Activated T-helper 1 cell treated with Interleukin-2 at 50 U/mL for 16 hours (primary cell): ENCODE data around the gene U2AF2.

ENCODE experiments used
- DNase-seq: peaks from one replicate; pipeline ENCODE4 v3.0.0-alpha.2; 2020; ENCODE audit warnings: low read depth

U2AF2 gene

GRCh38 chr19:55690109-55690768 lies 35.4 kb downstream of the U2AF2 start:
- DNase-seq, result no peak

- DNase-seq, result no peak
These were observed 36.1 kb downstream of the U2AF2 start for GRCh38 chr19:55690769-55691545.

DNA sequence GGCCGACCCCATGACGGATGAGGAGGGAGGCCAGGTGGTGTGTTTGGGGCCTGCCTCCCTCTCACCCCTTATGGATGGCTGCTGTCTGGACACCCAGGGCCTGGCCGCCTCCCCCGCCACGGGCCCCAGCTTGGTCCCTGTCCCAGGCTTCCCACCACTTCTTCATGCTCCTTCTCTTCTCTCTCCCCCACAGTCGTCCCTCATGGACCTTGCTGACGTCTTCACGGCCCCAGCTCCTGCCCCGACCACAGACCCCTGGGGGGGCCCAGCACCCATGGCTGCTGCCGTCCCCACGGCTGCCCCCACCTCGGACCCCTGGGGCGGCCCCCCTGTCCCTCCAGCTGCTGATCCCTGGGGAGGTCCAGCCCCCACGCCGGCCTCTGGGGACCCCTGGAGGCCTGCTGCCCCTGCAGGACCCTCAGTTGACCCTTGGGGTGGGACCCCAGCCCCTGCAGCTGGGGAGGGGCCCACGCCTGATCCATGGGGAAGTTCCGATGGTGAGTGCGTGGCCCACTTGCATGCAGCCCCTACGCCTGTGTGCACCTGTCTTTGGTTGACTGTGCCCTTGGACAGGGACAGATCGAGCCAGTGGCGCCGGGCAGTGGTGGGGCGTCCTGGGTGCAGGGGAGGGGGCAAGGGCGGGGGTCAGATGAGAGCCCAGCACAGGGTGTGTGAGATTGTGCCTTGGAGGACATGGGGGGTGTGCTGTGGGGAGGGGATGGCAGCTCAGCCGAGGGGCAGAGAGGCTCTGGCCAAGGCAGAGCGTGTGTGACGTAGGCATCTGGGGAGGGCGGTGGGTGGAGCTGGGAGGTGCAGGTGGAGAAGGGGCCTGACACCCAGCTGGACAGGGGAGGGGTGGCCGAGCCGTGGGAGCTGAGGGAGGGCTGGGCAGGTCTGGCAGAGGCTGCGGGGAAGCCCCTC lies 37.0 kb downstream of the U2AF2 start:
- no peak for DNase-seq

DNA sequence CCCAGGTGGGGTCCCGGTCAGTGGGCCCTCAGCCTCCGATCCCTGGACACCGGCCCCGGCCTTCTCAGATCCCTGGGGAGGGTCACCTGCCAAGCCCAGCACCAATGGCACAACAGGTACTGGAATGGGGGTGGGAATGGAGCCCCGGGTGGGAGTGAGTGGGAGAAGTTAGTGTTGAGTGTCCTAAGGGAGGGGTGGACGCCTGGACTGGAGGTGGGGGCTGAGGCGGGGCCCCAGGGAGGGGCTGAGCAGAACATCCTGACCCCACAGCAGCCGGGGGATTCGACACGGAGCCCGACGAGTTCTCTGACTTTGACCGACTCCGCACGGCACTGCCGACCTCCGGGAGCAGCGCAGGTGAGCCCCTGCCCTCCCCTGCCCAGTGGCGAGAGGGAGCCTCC lies 37.8 kb downstream of the U2AF2 start:
- DNase-seq, result no peak

DNA sequence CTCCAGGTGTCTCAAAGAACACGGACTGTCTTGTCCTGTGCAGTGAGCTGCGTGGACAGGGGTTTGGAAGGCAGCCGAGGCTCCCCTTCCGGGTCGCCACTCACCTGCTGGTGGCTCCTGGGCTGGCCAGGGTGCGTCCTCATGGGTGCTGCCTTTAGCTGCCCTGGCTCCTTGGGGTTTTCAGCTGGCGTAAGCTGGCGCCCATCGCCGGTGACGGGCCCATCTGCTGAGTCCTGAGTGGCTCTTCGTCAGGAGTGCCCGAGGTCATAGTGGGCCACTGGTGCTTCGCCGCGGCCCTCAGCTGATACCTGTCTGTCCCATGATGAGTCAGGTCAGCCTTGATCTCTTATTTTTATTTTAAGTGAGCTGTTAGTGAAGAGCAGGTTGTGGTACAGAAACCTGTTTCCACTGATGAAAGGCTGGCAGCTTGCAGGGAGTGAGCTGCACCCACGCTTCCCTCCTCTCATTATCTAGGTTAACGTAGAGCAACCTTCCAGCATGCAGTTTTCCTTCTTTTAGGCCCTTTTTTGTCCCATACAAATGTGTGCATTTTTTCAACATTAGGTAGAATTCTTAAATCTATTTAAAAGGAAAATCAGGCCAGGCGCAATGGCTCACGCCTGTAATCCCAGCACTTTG lies 38.6 kb downstream of the U2AF2 start:
- no peak for DNase-seq

GRCh38 chr19:55694241-55694655 lies 39.4 kb downstream of the U2AF2 start:
- no peak for DNase-seq

DNA sequence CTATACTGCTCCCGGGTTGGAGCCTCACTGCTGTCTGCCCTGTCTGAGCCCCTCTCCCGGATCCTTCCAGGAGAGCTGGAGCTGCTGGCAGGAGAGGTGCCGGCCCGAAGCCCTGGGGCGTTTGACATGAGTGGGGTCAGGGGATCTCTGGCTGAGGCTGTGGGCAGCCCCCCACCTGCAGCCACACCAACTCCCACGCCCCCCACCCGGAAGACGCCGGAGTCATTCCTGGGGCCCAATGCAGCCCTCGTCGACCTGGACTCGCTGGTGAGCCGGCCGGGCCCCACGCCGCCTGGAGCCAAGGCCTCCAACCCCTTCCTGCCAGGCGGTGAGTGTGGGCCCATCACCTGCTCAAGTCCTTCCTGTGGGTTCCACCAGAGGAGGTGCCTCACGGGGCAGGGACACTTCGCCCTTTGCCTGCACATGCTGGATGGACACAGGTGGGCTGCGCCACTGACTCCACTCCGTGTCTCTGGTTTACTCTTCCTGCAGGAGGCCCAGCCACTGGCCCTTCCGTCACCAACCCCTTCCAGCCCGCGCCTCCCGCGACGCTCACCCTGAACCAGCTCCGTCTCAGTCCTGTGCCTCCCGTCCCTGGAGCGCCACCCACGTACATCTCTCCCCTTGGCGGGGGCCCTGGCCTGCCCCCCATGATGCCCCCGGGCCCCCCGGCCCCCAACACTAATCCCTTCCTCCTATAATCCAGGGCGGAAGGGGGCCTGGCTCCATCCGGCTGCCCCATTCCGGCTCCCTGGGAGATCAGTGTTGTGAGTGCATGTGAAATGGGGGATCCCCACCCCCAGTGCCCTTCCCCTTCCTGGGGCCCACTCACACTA lies 40.0 kb downstream of the U2AF2 start:
- DNase-seq, result no peak

DNA sequence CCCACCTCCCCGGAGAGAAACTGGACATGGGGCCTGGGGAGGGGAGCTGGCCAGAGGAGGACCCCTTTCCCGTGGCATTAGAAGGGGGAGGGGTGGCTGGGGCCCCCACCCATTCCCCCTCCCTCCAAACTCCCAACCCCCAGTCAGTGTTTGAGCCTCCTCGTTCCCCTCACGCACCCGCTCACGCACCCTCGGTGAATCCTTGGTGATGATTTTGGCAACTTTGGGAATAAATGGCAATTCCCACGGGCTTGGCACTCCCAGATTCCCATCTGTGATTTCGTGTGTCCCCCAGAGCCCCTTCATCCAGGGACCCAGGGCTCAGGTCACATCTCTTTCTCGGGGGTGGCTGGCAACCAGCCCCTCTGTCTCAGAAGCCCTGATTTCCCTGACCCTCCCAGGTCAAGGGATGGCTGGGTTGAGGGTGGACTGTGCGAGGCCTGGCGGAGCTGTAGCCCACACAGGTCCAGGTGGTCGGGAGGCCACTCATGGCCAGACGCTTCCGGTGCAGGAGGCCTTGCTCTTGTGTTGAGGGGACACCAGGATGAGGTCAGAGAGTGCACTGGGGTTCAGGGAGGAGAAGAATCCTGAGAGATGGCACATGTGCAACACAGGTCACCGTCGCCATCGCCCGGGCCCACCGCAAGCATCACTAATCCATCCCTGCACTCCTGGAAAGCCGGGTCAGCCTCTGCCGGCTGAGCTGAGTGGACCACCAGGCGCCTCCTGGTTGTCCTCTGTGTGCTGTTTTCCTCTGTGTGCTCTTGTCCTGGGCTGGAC lies 40.9 kb downstream of the U2AF2 start:
- DNase-seq, result no peak

- DNase-seq, result no peak
These were observed 41.6 kb downstream of the U2AF2 start for GRCh38 chr19:55696301-55697068.

DNA sequence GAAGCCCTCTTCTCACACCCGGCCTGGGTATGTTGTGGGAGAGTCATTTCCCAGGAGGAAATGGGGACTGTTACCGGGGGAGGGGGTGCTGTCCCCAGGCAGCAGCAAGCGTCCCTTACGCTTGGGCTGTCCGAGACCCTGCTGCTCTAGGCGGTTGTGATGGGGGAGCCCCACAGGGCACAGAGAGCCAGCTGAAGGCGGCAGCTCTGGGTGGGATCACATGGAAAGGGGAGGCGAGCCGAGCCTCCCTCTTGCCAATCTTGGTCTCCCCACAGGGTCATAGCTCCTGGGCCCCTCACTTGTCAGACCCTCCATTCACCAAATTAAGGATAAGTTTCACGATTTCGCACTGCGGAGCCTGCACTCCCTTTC lies 42.2 kb downstream of the U2AF2 start:
- no peak for DNase-seq

DNA sequence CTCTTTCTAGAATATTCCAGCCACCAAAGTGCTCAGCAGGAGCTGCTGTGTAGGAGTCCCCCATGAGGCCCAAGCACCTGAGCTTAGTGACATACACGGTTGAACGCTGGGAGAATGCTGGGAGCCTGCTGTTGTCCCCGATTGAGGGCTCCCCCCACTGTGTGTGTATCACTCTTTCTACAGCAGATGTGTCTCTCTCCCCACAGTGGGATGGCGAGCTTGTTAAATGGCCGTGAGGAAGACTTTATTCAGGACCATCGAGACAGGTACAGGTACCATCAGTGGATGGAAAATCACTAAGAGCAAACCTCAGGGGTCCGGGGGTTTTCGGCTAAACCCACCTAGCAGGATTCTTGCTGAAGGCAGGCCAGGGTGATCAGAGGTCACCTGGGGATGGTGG lies 42.9 kb downstream of the U2AF2 start:
- no peak for DNase-seq

DNA sequence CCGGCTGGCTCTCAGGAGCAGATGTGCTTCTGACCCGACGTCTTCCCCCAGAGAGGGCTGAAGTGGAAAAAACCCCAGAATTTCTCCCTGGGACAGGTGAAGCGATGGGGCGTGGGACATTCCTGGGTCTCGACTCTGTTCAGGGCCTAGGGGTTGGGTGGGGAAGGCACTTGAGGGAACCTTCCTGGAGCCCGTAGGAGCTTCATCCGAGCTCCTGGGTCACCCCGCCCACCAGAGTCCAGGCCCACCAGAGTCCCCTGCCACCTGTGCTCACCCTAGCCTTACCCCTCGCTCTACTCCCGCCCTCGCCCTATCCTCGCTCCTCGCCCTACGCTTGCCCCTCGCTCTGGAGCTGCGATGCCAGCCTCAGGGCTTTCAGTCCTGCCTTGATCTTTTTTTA lies 43.4 kb downstream of the U2AF2 start:
- DNase-seq, result no peak

- no peak for DNase-seq
These were observed 44.4 kb downstream of the U2AF2 start for GRCh38 chr19:55699221-55699620.

DNA sequence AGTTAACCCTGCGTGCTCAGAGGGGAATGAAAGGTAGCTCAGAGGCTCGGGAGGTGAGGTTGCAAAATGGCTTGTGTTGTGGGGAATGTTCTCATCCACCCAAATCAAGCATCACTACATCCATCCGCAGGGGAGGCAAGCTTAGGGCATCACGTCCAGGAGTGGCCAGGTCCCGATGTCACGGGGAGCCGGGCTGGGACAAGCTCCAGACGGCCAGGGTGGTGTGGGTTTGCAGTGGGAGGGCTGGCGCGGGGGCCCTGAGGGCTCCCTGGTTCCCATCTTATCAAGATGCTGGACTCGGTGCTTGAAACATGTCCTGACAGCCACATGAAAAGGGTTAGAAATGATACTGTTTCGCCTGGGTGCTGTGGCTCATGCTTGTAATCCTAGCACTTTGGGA lies 46.0 kb downstream of the U2AF2 start:
- DNase-seq, result no peak

DNA sequence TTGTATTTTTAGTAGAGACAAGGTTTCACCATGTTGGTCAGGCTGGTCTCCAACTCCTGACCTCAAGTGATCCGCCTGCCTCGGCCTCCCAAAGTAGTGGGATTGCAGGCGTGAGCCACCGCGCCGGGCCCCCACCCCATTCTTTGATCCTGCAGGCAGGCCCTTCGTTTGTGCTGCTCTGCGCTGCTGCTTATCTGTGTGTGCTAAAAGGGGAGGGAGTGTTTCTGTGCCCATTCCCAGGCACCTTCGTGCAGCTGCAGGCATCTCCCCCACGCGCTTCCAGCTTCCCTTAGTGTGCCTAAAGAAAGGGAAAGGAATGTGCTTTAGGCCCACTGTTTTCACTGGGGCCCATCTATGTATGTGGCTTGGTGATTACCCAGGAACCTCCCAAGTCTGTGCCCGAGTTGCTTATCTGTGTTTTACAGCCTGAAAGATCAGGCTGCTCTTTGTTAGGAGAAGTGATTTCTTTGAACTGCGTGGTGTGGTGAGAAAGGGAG lies 47.3 kb downstream of the U2AF2 start:
- no peak for DNase-seq

DNA sequence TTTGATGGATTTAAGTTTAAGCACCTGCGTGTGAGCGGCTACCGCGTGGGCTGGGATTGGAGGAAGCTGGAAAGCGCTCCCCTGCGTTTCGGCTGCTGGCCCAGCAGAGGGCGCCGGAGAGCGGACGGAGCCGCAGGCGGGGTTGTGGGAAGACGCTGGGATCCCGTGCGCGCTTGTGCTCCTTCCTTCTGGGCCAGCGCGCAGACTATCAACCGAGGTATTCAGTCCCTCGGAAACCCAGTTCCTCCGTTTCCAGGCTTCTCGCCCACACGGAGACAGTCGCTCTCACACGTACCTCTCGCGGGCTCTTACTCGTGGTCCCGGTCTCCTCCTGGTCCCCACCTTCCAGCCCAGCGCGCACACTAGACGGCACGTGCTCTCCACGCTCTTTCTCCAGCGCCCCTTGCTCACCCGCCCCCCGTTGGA lies 49.0 kb downstream of the U2AF2 start:
- peak; percentile 23 for DNase-seq

- no peak for DNase-seq
These were observed 49.8 kb downstream of the U2AF2 start for GRCh38 chr19:55704494-55705245.

DNA sequence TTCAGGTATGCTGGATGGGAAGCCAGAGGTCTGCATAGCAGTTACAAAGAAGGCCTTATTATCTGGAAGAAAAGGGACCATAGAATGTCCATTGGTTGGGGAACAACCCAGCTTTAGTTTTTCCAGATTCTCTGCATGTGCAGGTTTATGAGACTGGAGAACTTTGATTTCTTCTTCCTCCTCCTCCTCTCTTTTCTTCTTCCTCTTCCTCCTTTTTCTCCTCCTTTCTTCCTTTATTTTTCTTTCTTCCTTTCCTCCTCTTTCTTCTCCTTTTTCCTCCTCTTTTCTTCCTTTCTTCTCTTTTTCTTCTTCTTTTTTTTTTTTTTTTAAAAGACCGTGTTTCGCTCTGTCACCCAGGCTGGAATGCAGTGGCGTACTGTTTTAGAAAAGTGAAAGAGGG lies 51.1 kb downstream of the U2AF2 start:
- DNase-seq, result no peak

DNA sequence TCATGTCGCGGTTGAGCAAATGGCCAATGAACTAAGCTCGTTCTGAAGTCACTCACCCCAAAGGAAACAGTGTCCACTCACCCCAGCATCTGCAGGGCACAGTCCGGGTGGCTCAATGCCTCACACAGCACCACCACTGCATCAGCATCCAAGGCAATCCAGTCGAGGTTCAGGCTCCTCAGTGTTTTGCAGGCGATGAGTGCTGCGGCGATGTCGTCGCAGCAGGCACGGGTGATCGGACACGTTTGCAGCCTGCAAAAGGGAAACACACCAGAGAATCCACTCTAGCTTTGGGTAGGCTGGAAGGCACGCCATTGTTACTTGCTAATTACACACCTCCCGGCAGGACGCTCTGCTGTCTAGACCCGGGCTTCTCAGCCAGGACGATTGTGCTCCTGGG lies 56.9 kb downstream of the U2AF2 start:
- no peak for DNase-seq
